ENCODE data around the gene HIF1A.
"Not testable (repeated sequence)": the region's sequence is repeated elsewhere in the genome, so short reads cannot be mapped to it uniquely, and the experiment has no call there.

DNA sequence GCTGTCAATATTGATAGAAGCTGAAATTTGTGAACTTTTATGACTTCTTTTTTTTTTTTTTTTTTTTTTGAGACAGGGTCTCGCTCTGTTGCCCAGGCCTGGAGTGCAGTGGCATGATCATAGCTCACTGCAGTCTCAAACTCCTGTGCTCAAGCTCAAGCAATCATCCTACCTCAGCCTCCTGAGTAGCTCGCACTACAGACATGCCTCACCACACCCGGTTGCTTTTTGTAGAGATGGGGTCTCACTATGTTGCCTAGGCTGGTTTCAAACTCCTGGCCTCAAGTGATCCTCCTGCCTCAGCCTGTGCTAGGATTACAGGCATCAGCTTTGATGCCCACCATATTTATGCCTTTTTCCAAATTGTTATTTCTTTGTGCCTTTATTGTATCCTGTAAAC, 51.0 kb downstream of the HIF1A start:
- TF ChIP-seq, protein P1, sequence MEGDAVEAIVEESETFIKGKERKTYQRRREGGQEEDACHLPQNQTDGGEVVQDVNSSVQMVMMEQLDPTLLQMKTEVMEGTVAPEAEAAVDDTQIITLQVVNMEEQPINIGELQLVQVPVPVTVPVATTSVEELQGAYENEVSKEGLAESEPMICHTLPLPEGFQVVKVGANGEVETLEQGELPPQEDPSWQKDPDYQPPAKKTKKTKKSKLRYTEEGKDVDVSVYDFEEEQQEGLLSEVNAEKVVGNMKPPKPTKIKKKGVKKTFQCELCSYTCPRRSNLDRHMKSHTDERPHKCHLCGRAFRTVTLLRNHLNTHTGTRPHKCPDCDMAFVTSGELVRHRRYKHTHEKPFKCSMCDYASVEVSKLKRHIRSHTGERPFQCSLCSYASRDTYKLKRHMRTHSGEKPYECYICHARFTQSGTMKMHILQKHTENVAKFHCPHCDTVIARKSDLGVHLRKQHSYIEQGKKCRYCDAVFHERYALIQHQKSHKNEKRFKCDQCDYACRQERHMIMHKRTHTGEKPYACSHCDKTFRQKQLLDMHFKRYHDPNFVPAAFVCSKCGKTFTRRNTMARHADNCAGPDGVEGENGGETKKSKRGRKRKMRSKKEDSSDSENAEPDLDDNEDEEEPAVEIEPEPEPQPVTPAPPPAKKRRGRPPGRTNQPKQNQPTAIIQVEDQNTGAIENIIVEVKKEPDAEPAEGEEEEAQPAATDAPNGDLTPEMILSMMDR (IDR thresholded peaks at IDR 0.05): not testable (repeated sequence)
- TF ChIP-seq ZFX (IDR thresholded peaks at IDR 0.05; ENCODE audit: borderline replicate concordance): not testable (repeated sequence)

Data from 22Rv1 (cell line).